ENCODE data around the gene LINGO4.
A peak's percentile ranks its signal among the peaks of the same experiment; 100 is the strongest.

Gene LINGO4

DNA sequence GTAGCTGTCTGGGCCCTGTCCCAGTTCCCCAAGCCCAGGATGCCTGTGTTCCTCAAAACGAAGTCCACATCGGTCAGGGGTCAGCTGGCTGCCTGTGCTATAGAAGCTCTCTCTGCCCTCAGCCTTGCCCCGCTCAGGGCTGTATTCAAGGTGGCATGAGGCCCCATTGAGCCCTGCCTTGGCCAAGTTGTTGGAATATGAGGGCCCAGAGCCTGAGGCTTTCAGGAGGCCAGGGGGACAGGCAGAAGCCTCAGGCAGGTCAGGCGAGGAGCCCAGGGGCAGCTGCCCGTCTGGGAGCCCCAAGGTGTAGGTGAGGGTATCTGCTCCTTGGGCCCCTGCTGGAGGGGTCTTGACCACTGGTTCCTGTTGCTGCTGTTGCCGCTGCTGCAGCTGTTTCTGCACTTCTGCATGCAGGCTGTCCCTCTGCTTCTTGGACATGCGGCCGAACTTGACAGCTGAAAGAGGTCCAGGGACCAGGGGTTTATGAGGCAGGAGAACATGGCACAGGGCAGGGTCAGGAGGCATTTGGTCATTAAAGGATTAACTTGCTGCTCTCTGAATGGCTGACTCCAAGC is 9.8 kb upstream of the LINGO4 start:
- DNase-seq: no peak

DNA sequence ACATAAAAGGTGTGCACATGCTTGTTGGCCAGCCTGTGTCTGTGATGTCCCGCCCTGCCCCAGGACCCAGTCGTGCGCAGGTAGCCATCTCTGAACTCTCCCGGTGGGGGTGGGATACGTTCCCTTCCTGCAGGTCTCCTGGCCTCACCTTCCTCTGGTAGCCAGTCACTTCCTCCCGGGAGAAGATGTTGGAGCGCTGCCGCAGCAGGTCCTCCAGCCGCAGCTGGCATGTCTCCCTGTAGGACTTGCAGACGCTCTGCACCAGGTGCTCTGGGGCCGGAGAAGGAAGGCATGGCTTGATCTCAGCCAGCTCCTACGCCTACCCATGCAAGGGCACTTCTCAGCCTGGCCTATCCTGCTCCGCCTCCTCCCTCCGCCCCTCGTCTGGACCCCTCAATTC is 9.2 kb upstream of the LINGO4 start:
- TF ChIP-seq, protein P1, sequence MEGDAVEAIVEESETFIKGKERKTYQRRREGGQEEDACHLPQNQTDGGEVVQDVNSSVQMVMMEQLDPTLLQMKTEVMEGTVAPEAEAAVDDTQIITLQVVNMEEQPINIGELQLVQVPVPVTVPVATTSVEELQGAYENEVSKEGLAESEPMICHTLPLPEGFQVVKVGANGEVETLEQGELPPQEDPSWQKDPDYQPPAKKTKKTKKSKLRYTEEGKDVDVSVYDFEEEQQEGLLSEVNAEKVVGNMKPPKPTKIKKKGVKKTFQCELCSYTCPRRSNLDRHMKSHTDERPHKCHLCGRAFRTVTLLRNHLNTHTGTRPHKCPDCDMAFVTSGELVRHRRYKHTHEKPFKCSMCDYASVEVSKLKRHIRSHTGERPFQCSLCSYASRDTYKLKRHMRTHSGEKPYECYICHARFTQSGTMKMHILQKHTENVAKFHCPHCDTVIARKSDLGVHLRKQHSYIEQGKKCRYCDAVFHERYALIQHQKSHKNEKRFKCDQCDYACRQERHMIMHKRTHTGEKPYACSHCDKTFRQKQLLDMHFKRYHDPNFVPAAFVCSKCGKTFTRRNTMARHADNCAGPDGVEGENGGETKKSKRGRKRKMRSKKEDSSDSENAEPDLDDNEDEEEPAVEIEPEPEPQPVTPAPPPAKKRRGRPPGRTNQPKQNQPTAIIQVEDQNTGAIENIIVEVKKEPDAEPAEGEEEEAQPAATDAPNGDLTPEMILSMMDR (IDR thresholded peaks at IDR 0.05; ENCODE audit: borderline replicate concordance, extremely low read depth, low read length, poor library complexity, severe bottlenecking): no peak
- no peak for TF ChIP-seq EZH2 (IDR thresholded peaks at IDR 0.05; ENCODE audit: borderline replicate concordance, low read depth, low read length, severe bottlenecking)
- no peak overlapping the region for H3K9ac ChIP-seq (ENCODE audit: low read depth, low read length)
- no peaks in the 10 kb centered on the region for H3K27me3 ChIP-seq (ENCODE audit: insufficient read depth, low read length, poor library complexity)
- ATAC-seq (ENCODE audit: insufficient read depth, low read depth) (no peak), DNase-seq (no peak)
- H3K79me2 ChIP-seq (ENCODE audit: insufficient read depth, low read length): peaks cover 8% of the 10 kb centered on the region
- no peak overlapping the region for H3K4me3 ChIP-seq (ENCODE audit: low read depth in 1 of 2, low read length in 2 of 2)
- no peaks in the 10 kb centered on the region for H3K9me3 ChIP-seq (ENCODE audit: insufficient read depth, low read length, severe bottlenecking)
- H3K36me3 ChIP-seq (ENCODE audit: insufficient read depth, low read length): peaks cover 39% of the 10 kb centered on the region
- no peak overlapping the region for H3K27ac ChIP-seq (ENCODE audit: low read length)
- H2AFZ ChIP-seq (ENCODE audit: low read depth, low read length): no peak overlapping the region
- H3K4me1 ChIP-seq (ENCODE audit: insufficient read depth, low read length): peaks cover 41% of the 10 kb centered on the region
- no peak overlapping the region for H3K4me2 ChIP-seq (ENCODE audit: insufficient read depth, low read length)
- H4K20me1 ChIP-seq (ENCODE audit: insufficient read depth, low read length): no peaks in the 10 kb centered on the region

More for the DNA sequence above, 9.8 kb upstream of the LINGO4 start:
- TF ChIP-seq, protein P1 (IDR thresholded peaks at IDR 0.05; ENCODE audit: borderline replicate concordance, extremely low read depth, low read length, poor library complexity, severe bottlenecking): no peak
- no peak for TF ChIP-seq EZH2 (IDR thresholded peaks at IDR 0.05; ENCODE audit: borderline replicate concordance, low read depth, low read length, severe bottlenecking)
- peaks cover 47% of the 10 kb centered on the region for H3K4me1 ChIP-seq (ENCODE audit: insufficient read depth, low read length)
- peak overlapping the region; percentile 96; the same call in 1 of the 2 replicates for H3K27ac ChIP-seq (ENCODE audit: low read length)
- H3K79me2 ChIP-seq (ENCODE audit: insufficient read depth, low read length): peaks cover 11% of the 10 kb centered on the region
- ATAC-seq (ENCODE audit: insufficient read depth, low read depth): no peak
- H3K36me3 ChIP-seq (ENCODE audit: insufficient read depth, low read length): peaks cover 39% of the 10 kb centered on the region
- H2AFZ ChIP-seq (ENCODE audit: low read depth, low read length): no peak overlapping the region
- H3K9ac ChIP-seq (ENCODE audit: low read depth, low read length): no peak overlapping the region
- no peak overlapping the region for H3K4me3 ChIP-seq (ENCODE audit: low read depth in 1 of 2, low read length in 2 of 2)
- H3K4me2 ChIP-seq (ENCODE audit: insufficient read depth, low read length): no peak overlapping the region
- H3K27me3 ChIP-seq (ENCODE audit: insufficient read depth, low read length, poor library complexity): no peaks in the 10 kb centered on the region
- H3K9me3 ChIP-seq (ENCODE audit: insufficient read depth, low read length, severe bottlenecking): no peaks in the 10 kb centered on the region
- H4K20me1 ChIP-seq (ENCODE audit: insufficient read depth, low read length): no peaks in the 10 kb centered on the region

DNA sequence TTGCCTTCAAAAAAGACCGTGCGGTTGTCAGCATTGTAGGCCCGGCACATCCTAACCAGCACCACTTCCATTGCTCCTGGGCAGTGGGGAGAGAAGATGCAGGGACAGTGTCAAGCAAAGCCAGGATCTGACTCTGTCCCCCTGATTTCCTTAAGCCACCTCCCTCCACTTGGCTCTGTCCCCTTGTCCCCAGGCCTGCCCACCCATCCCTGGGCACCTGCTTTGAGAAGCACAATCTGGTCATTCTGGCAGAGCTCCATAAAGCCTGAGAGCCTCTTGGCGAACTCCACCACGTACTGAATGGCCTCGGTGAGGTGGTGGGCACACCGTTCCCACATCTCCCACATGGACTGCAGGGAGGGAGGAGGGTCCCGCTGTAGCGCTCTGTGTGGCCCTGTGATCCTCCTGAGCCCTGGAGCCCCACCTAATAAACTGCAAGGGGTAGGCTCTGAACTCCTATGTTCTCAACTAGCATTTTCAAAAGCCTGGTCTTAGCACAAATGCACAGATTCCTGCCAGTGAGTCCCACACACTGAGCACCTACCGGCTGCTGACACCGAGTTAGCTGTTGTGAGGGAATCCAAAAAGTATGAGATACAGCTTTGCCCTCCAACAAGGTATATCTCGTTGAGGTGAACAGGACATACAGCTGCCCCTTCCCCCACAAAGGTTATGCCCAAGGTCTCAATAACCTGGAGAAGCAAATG is 8.2 kb upstream of the LINGO4 start:
- Histone ChIP-seq H2AFZ (ENCODE audit: low read depth, low read length) (no peak overlapping the region), H3K9me3 (ENCODE audit: insufficient read depth, low read length, severe bottlenecking) (no peaks in the 10 kb centered on the region), H3K27ac (ENCODE audit: low read length) (0 out of 2 replicates have a peak overlapping the region, but pooled peaks have one; percentile 4), H3K9ac (ENCODE audit: low read depth, low read length) (no peak overlapping the region), H3K4me3 (ENCODE audit: low read depth in 1 of 2, low read length in 2 of 2) (no peak overlapping the region), H3K79me2 (ENCODE audit: insufficient read depth, low read length) (no peaks in the 10 kb centered on the region; the same call in 1 of the 2 replicates), H3K4me1 (ENCODE audit: insufficient read depth, low read length) (peaks cover 31% of the 10 kb centered on the region), H3K27me3 (ENCODE audit: insufficient read depth, low read length, poor library complexity) (no peaks in the 10 kb centered on the region), H3K36me3 (ENCODE audit: insufficient read depth, low read length) (peaks cover 39% of the 10 kb centered on the region), H3K4me2 (ENCODE audit: insufficient read depth, low read length) (no peak overlapping the region), H4K20me1 (ENCODE audit: insufficient read depth, low read length) (no peaks in the 10 kb centered on the region)
- no peak for ATAC-seq (ENCODE audit: insufficient read depth, low read depth)
- no peak for TF ChIP-seq EZH2 (IDR thresholded peaks at IDR 0.05; ENCODE audit: borderline replicate concordance, low read depth, low read length, severe bottlenecking)
- TF ChIP-seq, protein P1 (IDR thresholded peaks at IDR 0.05; ENCODE audit: borderline replicate concordance, extremely low read depth, low read length, poor library complexity, severe bottlenecking): no peak
- DNase-seq: no peak

All from DND-41 (cell line).